Neural cell (in vitro differentiated cells): ENCODE results near the gene ARHGAP42. TPM values are rescaled to one million over a fixed set of nuclear protein-coding genes. Genes with fewer than 3 reads are reported as not detected.

ENCODE experiments used
- H2AFZ ChIP-seq: fragments of 200-600, 300-800 bp; sonication (generic), shearing (Covaris generic); 2 replicates; pipeline ENCODE4 v1.6.0; 2014; ENCODE audit warnings: low read depth, mild to moderate bottlenecking, antibody characterized with exemption, low read length, moderate library complexity
- H3F3A ChIP-seq: fragments of 200-600 bp; shearing (Covaris generic); 2 replicates; pipeline ENCODE4 v1.6.1; 2016; ENCODE audit warnings: mild to moderate bottlenecking, moderate library complexity, mixed read lengths, antibody characterized with exemption, low read length; ENCODE audit not compliant: insufficient read depth, poor library complexity, severe bottlenecking
- H3K27ac ChIP-seq: fragments of 200-600, 300-800 bp; sonication (generic), shearing (Covaris generic); 2 replicates; pipeline ENCODE4 v1.5.1; 2014; ENCODE audit warnings: mild to moderate bottlenecking, low read length, moderate library complexity
- H3K27me3 ChIP-seq: fragments of 300-800, 200-600 bp; sonication (generic), shearing (Covaris generic); 2 replicates; pipeline ENCODE4 v1.6.0; 2014; ENCODE audit warnings: mild to moderate bottlenecking, low read depth, low read length, moderate library complexity; ENCODE audit not compliant: insufficient read depth
- H3K36me3 ChIP-seq: fragments of 300-800, 200-600 bp; sonication (generic), shearing (Covaris generic); 2 replicates; pipeline ENCODE4 v1.5.1; 2014; ENCODE audit warnings: mild to moderate bottlenecking, antibody characterized with exemption, low read length, moderate library complexity; ENCODE audit not compliant: insufficient read depth
- H3K4me2 ChIP-seq: fragments of 300-800, 200-600 bp; sonication (generic), shearing (Covaris generic); 2 replicates; pipeline ENCODE4 v1.6.0; 2014; ENCODE audit warnings: mild to moderate bottlenecking, low read length
- H3K4me3 ChIP-seq: fragments of 300-800, 200-600 bp; sonication (generic), shearing (Covaris generic); 2 replicates; pipeline ENCODE4 v1.5.1; 2014; ENCODE audit warnings: mild to moderate bottlenecking, low read length, moderate library complexity
- H3K79me2 ChIP-seq: fragments of 200-600 bp; shearing (Covaris generic); replicated peaks from 2 replicates; pipeline ENCODE4 v1.6.0; 2014; ENCODE audit warnings: mild to moderate bottlenecking, low read length, moderate library complexity; ENCODE audit not compliant: insufficient read depth
- H3K9ac ChIP-seq: fragments of 300-800, 200-600 bp; sonication (generic), shearing (Covaris generic); 2 replicates; pipeline ENCODE4 v1.6.1; 2016; ENCODE audit warnings: mild to moderate bottlenecking, low read length, mixed read lengths
- H3K9me2 ChIP-seq: fragments of 200-600 bp; shearing (Covaris generic); 2 replicates; pipeline ENCODE4 v1.6.1; 2016; ENCODE audit warnings: mild to moderate bottlenecking, low read length, mixed read lengths; ENCODE audit not compliant: insufficient read depth
- H3K9me3 ChIP-seq: fragments of 200-600, 300-800 bp; sonication (generic), shearing (Covaris generic); 2 replicates; pipeline ENCODE4 v1.6.1; 2016; ENCODE audit warnings: mild to moderate bottlenecking, mixed run types, low read length, moderate library complexity, mixed read lengths
- H4K20me1 ChIP-seq: fragments of 200-600 bp; shearing (Covaris generic); 2 replicates; pipeline ENCODE4 v1.6.1; 2016; ENCODE audit warnings: mild to moderate bottlenecking, mixed run types; ENCODE audit not compliant: insufficient read depth
- EP300 ChIP-seq: fragments of 450-650 bp; conservative IDR thresholded peaks from 2 replicates; pipeline ENCODE4 v1.6.1; 2014; ENCODE audit warnings: antibody characterized with exemption, mild to moderate bottlenecking, moderate library complexity; ENCODE audit not compliant: poor library complexity, severe bottlenecking
- EZH2 ChIP-seq: fragments of 200-600, 300-800 bp; shearing (Covaris generic), sonication (generic); IDR thresholded peaks from 2 replicates; pipeline ENCODE4 v1.6.1; 2014; ENCODE audit warnings: antibody characterized with exemption, low read length, borderline replicate concordance, mild to moderate bottlenecking; ENCODE audit not compliant: insufficient read depth, poor library complexity, severe bottlenecking
- MXI1 ChIP-seq: fragments of 450-650 bp; conservative IDR thresholded peaks from 2 replicates; pipeline ENCODE4 v1.6.1; 2014; ENCODE audit warnings: antibody characterized with exemption, mild to moderate bottlenecking; ENCODE audit not compliant: poor library complexity, severe bottlenecking
- POLR2AphosphoS5 ChIP-seq: IDR thresholded peaks from 2 replicates; pipeline ENCODE4 v1.6.1; 2012
- RAD21 ChIP-seq: fragments of 450-650 bp; conservative IDR thresholded peaks from 2 replicates; pipeline ENCODE4 v1.6.1; 2014; ENCODE audit warnings: antibody characterized with exemption, mild to moderate bottlenecking, moderate library complexity
- SMC3 ChIP-seq: fragments of 450-650 bp; conservative IDR thresholded peaks from 2 replicates; pipeline ENCODE4 v1.6.1; 2014; ENCODE audit warnings: antibody characterized with exemption, mild to moderate bottlenecking, moderate library complexity; ENCODE audit not compliant: poor library complexity
- TAF1 ChIP-seq: IDR thresholded peaks from 2 replicates; pipeline ENCODE4 v1.6.1; 2012; ENCODE audit warnings: low read depth
- polyA plus RNA-seq: library from polyadenylated mRNA; depleted of rRNA; stranded (reverse); fragments of >200 nt; gene quantifications from 2 replicates; pipeline ENCODE4 v1.2.3, GENCODE V29; 2014
- TF ChIP-seq, protein P1 (sequence below): fragments of 450-650 bp; IDR thresholded peaks from 2 replicates; pipeline ENCODE4 v1.5.1; 2014; ENCODE audit warnings: antibody characterized with exemption, mild to moderate bottlenecking, moderate library complexity; ENCODE audit not compliant: poor library complexity, severe bottlenecking
- TF ChIP-seq, protein P2 (sequence below): IDR thresholded peaks from 2 replicates; pipeline ENCODE4 v1.6.1; 2012; ENCODE audit warnings: borderline replicate concordance

ARHGAP42 gene
- polyA plus RNA-seq, 1 donor from 2014 or later, result 0.64 TPM

DNA sequence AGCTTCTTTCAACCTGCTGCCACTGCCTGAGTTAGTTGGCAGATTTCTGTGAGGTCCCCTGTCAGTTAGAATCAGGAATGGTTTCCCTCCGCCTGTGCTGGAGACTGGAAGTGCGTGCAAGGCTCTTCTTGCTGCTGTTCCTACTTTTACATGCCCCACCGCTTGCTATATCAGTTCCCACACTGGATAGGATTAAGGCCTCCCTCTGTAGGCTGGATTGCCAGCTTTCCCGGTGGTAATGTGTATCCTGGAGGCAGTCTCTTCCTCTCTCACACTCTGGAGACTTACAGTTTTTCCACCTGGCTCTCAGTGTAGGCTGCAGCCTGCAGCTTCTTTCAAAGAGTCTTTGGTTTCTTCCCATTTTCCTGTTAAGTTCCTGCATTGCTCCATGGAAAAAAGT is 66.5 kb downstream of the ARHGAP42 start:
- TF ChIP-seq POLR2AphosphoS5 (no peak), MXI1 (no peak), EP300 (no peak), RAD21 (no peak), TAF1 (no peak), SMC3 (no peak), EZH2 (no peak)
- TF ChIP-seq, protein P1, sequence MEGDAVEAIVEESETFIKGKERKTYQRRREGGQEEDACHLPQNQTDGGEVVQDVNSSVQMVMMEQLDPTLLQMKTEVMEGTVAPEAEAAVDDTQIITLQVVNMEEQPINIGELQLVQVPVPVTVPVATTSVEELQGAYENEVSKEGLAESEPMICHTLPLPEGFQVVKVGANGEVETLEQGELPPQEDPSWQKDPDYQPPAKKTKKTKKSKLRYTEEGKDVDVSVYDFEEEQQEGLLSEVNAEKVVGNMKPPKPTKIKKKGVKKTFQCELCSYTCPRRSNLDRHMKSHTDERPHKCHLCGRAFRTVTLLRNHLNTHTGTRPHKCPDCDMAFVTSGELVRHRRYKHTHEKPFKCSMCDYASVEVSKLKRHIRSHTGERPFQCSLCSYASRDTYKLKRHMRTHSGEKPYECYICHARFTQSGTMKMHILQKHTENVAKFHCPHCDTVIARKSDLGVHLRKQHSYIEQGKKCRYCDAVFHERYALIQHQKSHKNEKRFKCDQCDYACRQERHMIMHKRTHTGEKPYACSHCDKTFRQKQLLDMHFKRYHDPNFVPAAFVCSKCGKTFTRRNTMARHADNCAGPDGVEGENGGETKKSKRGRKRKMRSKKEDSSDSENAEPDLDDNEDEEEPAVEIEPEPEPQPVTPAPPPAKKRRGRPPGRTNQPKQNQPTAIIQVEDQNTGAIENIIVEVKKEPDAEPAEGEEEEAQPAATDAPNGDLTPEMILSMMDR, result no peak
- TF ChIP-seq, protein P2, sequence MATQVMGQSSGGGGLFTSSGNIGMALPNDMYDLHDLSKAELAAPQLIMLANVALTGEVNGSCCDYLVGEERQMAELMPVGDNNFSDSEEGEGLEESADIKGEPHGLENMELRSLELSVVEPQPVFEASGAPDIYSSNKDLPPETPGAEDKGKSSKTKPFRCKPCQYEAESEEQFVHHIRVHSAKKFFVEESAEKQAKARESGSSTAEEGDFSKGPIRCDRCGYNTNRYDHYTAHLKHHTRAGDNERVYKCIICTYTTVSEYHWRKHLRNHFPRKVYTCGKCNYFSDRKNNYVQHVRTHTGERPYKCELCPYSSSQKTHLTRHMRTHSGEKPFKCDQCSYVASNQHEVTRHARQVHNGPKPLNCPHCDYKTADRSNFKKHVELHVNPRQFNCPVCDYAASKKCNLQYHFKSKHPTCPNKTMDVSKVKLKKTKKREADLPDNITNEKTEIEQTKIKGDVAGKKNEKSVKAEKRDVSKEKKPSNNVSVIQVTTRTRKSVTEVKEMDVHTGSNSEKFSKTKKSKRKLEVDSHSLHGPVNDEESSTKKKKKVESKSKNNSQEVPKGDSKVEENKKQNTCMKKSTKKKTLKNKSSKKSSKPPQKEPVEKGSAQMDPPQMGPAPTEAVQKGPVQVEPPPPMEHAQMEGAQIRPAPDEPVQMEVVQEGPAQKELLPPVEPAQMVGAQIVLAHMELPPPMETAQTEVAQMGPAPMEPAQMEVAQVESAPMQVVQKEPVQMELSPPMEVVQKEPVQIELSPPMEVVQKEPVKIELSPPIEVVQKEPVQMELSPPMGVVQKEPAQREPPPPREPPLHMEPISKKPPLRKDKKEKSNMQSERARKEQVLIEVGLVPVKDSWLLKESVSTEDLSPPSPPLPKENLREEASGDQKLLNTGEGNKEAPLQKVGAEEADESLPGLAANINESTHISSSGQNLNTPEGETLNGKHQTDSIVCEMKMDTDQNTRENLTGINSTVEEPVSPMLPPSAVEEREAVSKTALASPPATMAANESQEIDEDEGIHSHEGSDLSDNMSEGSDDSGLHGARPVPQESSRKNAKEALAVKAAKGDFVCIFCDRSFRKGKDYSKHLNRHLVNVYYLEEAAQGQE, result no peak
- no peaks in the 10 kb centered on the region for H3K27me3 ChIP-seq

DNA sequence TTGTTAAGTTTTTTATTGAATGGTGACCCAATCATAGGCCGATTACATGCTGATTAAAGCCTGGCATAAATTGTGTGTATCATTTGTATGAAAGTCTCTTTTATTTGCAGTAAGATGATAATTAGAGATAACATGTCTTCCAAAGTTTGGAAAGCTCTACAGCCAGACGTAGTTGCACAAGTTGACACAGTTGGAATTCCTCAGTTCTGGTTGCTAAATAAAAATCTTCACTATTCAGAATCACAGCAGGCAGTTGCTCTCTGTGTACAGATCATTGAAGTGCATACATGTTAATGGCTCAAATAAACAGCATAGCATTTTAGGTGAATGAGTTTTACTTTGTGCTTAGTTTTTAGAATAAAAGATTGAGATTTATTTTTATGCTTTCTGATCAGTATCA is 69.5 kb downstream of the ARHGAP42 start:
- Histone ChIP-seq H3K27me3 (no peaks in the 10 kb centered on the region), H3K36me3 (no peaks in the 10 kb centered on the region), H3K9me2 (no peaks in the 10 kb centered on the region), H3K9ac (no peak overlapping the region), H3K79me2 (no peaks in the 10 kb centered on the region), H4K20me1 (no peaks in the 10 kb centered on the region), H3K4me3 (no peak overlapping the region), H3K4me2 (no peak overlapping the region), H3F3A (no peaks in the 10 kb centered on the region), H2AFZ (no peak overlapping the region), H3K9me3 (no peaks in the 10 kb centered on the region), H3K27ac (no peak overlapping the region)
- TF ChIP-seq RAD21 (no peak), TAF1 (no peak), EP300 (no peak), SMC3 (no peak), POLR2AphosphoS5 (no peak), EZH2 (no peak), MXI1 (no peak)
- TF ChIP-seq, protein P2, result no peak
- TF ChIP-seq, protein P1, result no peak

More for the DNA sequence above, 66.5 kb downstream of the ARHGAP42 start:
- H3K9me3 ChIP-seq, result no peaks in the 10 kb centered on the region
- H3K4me2 ChIP-seq, result no peak overlapping the region
- no peaks in the 10 kb centered on the region for H3F3A ChIP-seq
- no peaks in the 10 kb centered on the region for H3K36me3 ChIP-seq
- H3K79me2 ChIP-seq, result no peaks in the 10 kb centered on the region
- H3K4me3 ChIP-seq, result no peak overlapping the region
- no peak overlapping the region for H3K9ac ChIP-seq
- no peaks in the 10 kb centered on the region for H4K20me1 ChIP-seq
- no peak overlapping the region for H2AFZ ChIP-seq
- no peak overlapping the region for H3K27ac ChIP-seq
- H3K9me2 ChIP-seq, result no peaks in the 10 kb centered on the region
